B cell (primary cell): ENCODE results near the gene MVK.

Experiments used
- CTCF ChIP-seq: fragments of 200-600 bp; IDR thresholded peaks from one replicate; pipeline ENCODE4 v1.8.0; 2022; ENCODE audit warnings: antibody characterized with exemption, mild to moderate bottlenecking
- EZH2 ChIP-seq: IDR thresholded peaks from 2 replicates; pipeline ENCODE4 v1.6.1; 2012; ENCODE audit warnings: borderline replicate concordance, low read depth, mild to moderate bottlenecking, moderate library complexity, low read length; ENCODE audit not compliant: insufficient read depth, poor library complexity, severe bottlenecking

- TF ChIP-seq CTCF (no peak), EZH2 (no peak)
Observed at GRCh38 chr12:109567967-109568366, 5.6 kb upstream of the MVK start.
